GM15510 (cell line): Measurements from ENCODE around the gene TMEM9.

Experiments
- POLR2A ChIP-seq: IDR thresholded peaks from 3 replicates; pipeline ENCODE4 v1.6.1; 2011; ENCODE audit warnings: borderline replicate concordance; ENCODE audit not compliant: insufficient read length; ENCODE audit errors: extremely low read depth

The TMEM9 gene

GRCh38 chr1:201142011-201142848 lies 12.0 kb downstream of the TMEM9 start:
- TF ChIP-seq POLR2A = no peak

- TF ChIP-seq POLR2A = no peak
Measured at GRCh38 chr1:201141418-201141817, 12.9 kb downstream of the TMEM9 start.

- no peak for TF ChIP-seq POLR2A
Measured at GRCh38 chr1:201140941-201141260, 13.4 kb downstream of the TMEM9 start.

GRCh38 chr1:201140235-201140940 lies 13.9 kb downstream of the TMEM9 start:
- no peak for TF ChIP-seq POLR2A

- TF ChIP-seq POLR2A = no peak
Measured at GRCh38 chr1:201139756-201140155, 14.5 kb downstream of the TMEM9 start.

GRCh38 chr1:201139306-201139705 lies 15.0 kb downstream of the TMEM9 start:
- TF ChIP-seq POLR2A = no peak

GRCh38 chr1:201138311-201138840 lies 15.9 kb downstream of the TMEM9 start:
- TF ChIP-seq POLR2A = no peak

- TF ChIP-seq POLR2A = no peak
Measured at GRCh38 chr1:201137579-201138310, 16.5 kb downstream of the TMEM9 start.

GRCh38 chr1:201137024-201137392 lies 17.3 kb downstream of the TMEM9 start:
- no peak for TF ChIP-seq POLR2A

- no peak for TF ChIP-seq POLR2A
Measured at GRCh38 chr1:201136355-201137023, 17.8 kb downstream of the TMEM9 start.

GRCh38 chr1:201134405-201134804 lies 19.9 kb downstream of the TMEM9 start:
- no peak for TF ChIP-seq POLR2A

GRCh38 chr1:201131398-201131797 lies 22.9 kb downstream of the TMEM9 start:
- TF ChIP-seq POLR2A = no peak

- TF ChIP-seq POLR2A = no peak
Measured at GRCh38 chr1:201128962-201129361, 25.3 kb downstream of the TMEM9 start.

- no peak for TF ChIP-seq POLR2A
Measured at GRCh38 chr1:201128476-201128875, 25.8 kb downstream of the TMEM9 start.
